ENCODE measurements around the gene SORL1. TPM values are rescaled to one million over a fixed set of nuclear protein-coding genes. Genes with fewer than 3 reads are reported as not detected.

SORL1 gene
- total and polyA plus RNA-seq, 2 of the 8 experiments (the other 6 are each of a cell fraction or from before 2014, with no cell fraction given), result 38.1 to 65.5 TPM

DNA sequence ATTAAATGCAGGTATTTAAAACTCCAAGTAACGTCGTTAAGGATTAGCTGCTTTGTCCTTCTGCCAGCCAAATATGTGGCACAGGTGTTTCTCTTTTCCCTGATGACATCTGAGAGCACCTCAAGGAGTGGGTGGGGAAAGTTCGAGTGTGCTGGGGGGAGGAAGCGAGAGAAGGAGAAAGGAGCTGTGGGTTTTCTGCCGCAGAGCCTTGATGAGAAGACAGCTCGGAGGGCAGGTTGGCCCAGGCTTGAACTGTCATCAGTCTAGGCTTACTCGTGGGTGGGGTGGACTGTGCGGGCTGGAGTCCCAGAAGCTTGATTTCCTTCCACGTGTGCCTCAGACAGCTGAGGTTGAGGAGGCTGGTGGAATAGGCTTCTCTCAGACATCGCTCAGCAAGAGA lies 15.9 kb downstream of the SORL1 start:
- H3K4me1 ChIP-seq (replicated peaks in 1 of 4; ENCODE audit: control insufficient read depth in 3 of 4, insufficient read depth in 4 of 4, low read length in 3 of 4), result peaks cover 18 to 31% (median 26%) of the 10 kb centered on the region in 4 experiments
- peaks cover 0 to 2% of the 10 kb centered on the region in 2 experiments for H4K20me1 ChIP-seq (replicated peaks in 1 of 2; ENCODE audit: control insufficient read depth in 1 of 2, insufficient read depth in 2 of 2, low read length in 2 of 2)
- H2AFZ ChIP-seq (ENCODE audit: low read length), result no peak overlapping the region
- H3K4me2 ChIP-seq (ENCODE audit: insufficient read depth in 1 of 2, low read depth in 2 of 2, low read length in 2 of 2), result no peak overlapping the region
- peak overlapping the region; percentile 75 for H4K91ac ChIP-seq (replicated peaks; ENCODE audit: insufficient read length, low read length)
- H3K27ac ChIP-seq (ENCODE audit: low read depth, low read length), result no peak overlapping the region
- H3K4ac ChIP-seq (replicated peaks; ENCODE audit: insufficient read length, low read depth, low read length), result no peak overlapping the region
- H2BK20ac ChIP-seq (ENCODE audit: low read length), result peak overlapping the region; percentile 87; the same call in 1 of the 2 replicates
- no peak for DNase-seq (ENCODE audit: low read depth in 1 of 2, low spot score in 2 of 2)
- peak overlapping the region; percentile 53; the same call in 1 of the 2 replicates for H2BK5ac ChIP-seq (ENCODE audit: low read depth, low read length)
- no peak for FAIRE-seq
- H2BK12ac ChIP-seq (ENCODE audit: low read depth, low read length), result peak overlapping the region; percentile 63; the same call in 1 of the 2 replicates
- no peaks in the 10 kb centered on the region for H3K9me3 ChIP-seq (ENCODE audit: insufficient read depth in 2 of 2, low read depth in 1 of 2, low read length in 1 of 2)
- peaks cover 4 to 8% (median 8%) of the 10 kb centered on the region in 4 experiments; a peak in 6 of 8 replicates for H3K36me3 ChIP-seq (ENCODE audit: control insufficient read depth in 2 of 4, insufficient read depth in 4 of 4, low read length in 3 of 4)
- H3K23ac ChIP-seq (ENCODE audit: insufficient read length), result no peak overlapping the region
- H3K18ac ChIP-seq (ENCODE audit: extremely low read depth, low read length), result peak overlapping the region; percentile 76; the same call in 1 of the 2 replicates
- no peaks in the 10 kb centered on the region for H3K23me2 ChIP-seq (ENCODE audit: low read depth, low read length)
- peaks cover 3 to 75% of the 10 kb centered on the region in 2 experiments; a peak in 3 of 4 replicates for H3K79me2 ChIP-seq (ENCODE audit: control insufficient read depth in 1 of 2, insufficient read depth in 2 of 2, low read length in 2 of 2)
- ChIA-PET CTCF (ENCODE audit: partially characterized antibody) (interaction anchor here (0.9 to 1.7 kb wide), 7 partner anchors 8 to 233 kb away, joined by 3 to 7 read pairs (median 3); partner anchors contain the start of genes SORL1 and SORL1-AS1), POLR2A (ENCODE audit: partially characterized antibody) (interaction anchor here (0.8 to 1.9 kb wide), 3 partner anchors 13 to 16 kb away, joined by 3 to 8 read pairs (median 3); partner anchors contain the start of genes SORL1 and SORL1-AS1)
- no peaks in the 10 kb centered on the region for H3K27me3 ChIP-seq (replicated peaks in 1 of 4; ENCODE audit: control insufficient read depth in 3 of 4, extremely low read depth in 1 of 4, insufficient read depth in 3 of 4, low read length in 3 of 4)
- no peak overlapping the region for H3K14ac ChIP-seq (ENCODE audit: insufficient read length)
- H4K8ac ChIP-seq (ENCODE audit: extremely low read depth, insufficient read depth, low read length), result no peak overlapping the region
- peak overlapping the region; percentile 83; the same call in 1 of the 2 replicates for H2BK15ac ChIP-seq (ENCODE audit: low read length)
- peaks cover 4% of the 10 kb centered on the region for H3K79me1 ChIP-seq (ENCODE audit: low read depth, low read length)
- H3K56ac ChIP-seq (replicated peaks; ENCODE audit: insufficient read length, low read depth, low read length), result no peak overlapping the region
- peak overlapping the region; percentile 38 for H2BK120ac ChIP-seq (replicated peaks; ENCODE audit: low read depth, low read length)
- H2AK5ac ChIP-seq (ENCODE audit: low read depth, low read length), result peak overlapping the region; percentile 83; the same call in 1 of the 2 replicates
- no peak overlapping the region for H4K5ac ChIP-seq (ENCODE audit: insufficient read length, low read depth, low read length)
- 77% methylated on average over 9 of the region's 10 CpGs; no CpG with 5 or more reads in 1 of the 2 experiments for WGBS, 2 experiments (ENCODE audit: extremely low coverage in 1 of 2, insufficient coverage in 1 of 2, insufficient read length in 1 of 2, insufficient replicate concordance in 2 of 2, low coverage in 1 of 2, low lambda C conversion rate in 2 of 2, missing lambda C conversion rate in 1 of 2)
- no peak overlapping the region for H3K4me3 ChIP-seq (ENCODE audit: extremely low read depth in 1 of 4, insufficient read depth in 2 of 4, low read depth in 3 of 4, low read length in 4 of 4)
- H3K9ac ChIP-seq (replicated peaks in 1 of 4; ENCODE audit: extremely low read depth in 1 of 4, low read depth in 3 of 4, low read length in 3 of 4), result no peak overlapping the region

Measured in H1 (cell line).